ENCODE measurements around the gene NLGN1. TPM values are rescaled to one million over a fixed set of nuclear protein-coding genes. Genes with fewer than 3 reads are reported as not detected.

NLGN1 gene
- total RNA-seq, 1 donor from 2014 or later = 50.2 TPM

GRCh38 chr3:173977747-173978146 is 580.2 kb downstream of the NLGN1 start:
- no peaks in the 10 kb centered on the region for H3K4me1 Mint-ChIP-seq (ENCODE audit: low read depth, unreplicated experiment)
- H3K36me3 Mint-ChIP-seq (ENCODE audit: unreplicated experiment) = no peaks in the 10 kb centered on the region
- H3K27me3 Mint-ChIP-seq (ENCODE audit: unreplicated experiment) = no peaks in the 10 kb centered on the region
- no peak overlapping the region for H3K4me3 Mint-ChIP-seq (ENCODE audit: unreplicated experiment)
- no peak for DNase-seq
- no peaks in the 10 kb centered on the region for H3K9me3 Mint-ChIP-seq (ENCODE audit: unreplicated experiment)
- H3K27ac Mint-ChIP-seq (ENCODE audit: unreplicated experiment) = no peak overlapping the region
- no peak for TF ChIP-seq CTCF (IDR thresholded peaks at IDR 0.05; ENCODE audit: partially characterized antibody, unreplicated experiment)

GRCh38 chr3:173983343-173983742 is 585.8 kb downstream of the NLGN1 start:
- H3K27ac Mint-ChIP-seq (ENCODE audit: unreplicated experiment) = no peak overlapping the region

GRCh38 chr3:173986861-173987410 is 589.4 kb downstream of the NLGN1 start:
- no peaks in the 10 kb centered on the region for H3K4me1 Mint-ChIP-seq (ENCODE audit: low read depth, unreplicated experiment)
- no peak for TF ChIP-seq CTCF (IDR thresholded peaks at IDR 0.05; ENCODE audit: partially characterized antibody, unreplicated experiment)
- no peaks in the 10 kb centered on the region for H3K9me3 Mint-ChIP-seq (ENCODE audit: unreplicated experiment)
- no peak for DNase-seq
- no peak overlapping the region for H3K4me3 Mint-ChIP-seq (ENCODE audit: unreplicated experiment)
- no peaks in the 10 kb centered on the region for H3K27me3 Mint-ChIP-seq (ENCODE audit: unreplicated experiment)
- no peak overlapping the region for H3K27ac Mint-ChIP-seq (ENCODE audit: unreplicated experiment)
- no peaks in the 10 kb centered on the region for H3K36me3 Mint-ChIP-seq (ENCODE audit: unreplicated experiment)

More at GRCh38 chr3:173983343-173983742, 585.8 kb downstream of the NLGN1 start:
- Mint-ChIP-seq H3K4me3 (ENCODE audit: unreplicated experiment) (no peak overlapping the region), H3K4me1 (ENCODE audit: low read depth, unreplicated experiment) (no peaks in the 10 kb centered on the region), H3K36me3 (ENCODE audit: unreplicated experiment) (no peaks in the 10 kb centered on the region), H3K9me3 (ENCODE audit: unreplicated experiment) (no peaks in the 10 kb centered on the region), H3K27me3 (ENCODE audit: unreplicated experiment) (no peaks in the 10 kb centered on the region)
- no peak for DNase-seq
- no peak for TF ChIP-seq CTCF (IDR thresholded peaks at IDR 0.05; ENCODE audit: partially characterized antibody, unreplicated experiment)

- H3K36me3 Mint-ChIP-seq (ENCODE audit: unreplicated experiment) = no peaks in the 10 kb centered on the region
- no peak for DNase-seq
- no peaks in the 10 kb centered on the region for H3K9me3 Mint-ChIP-seq (ENCODE audit: unreplicated experiment)
- no peak overlapping the region for H3K4me3 Mint-ChIP-seq (ENCODE audit: unreplicated experiment)
- peaks cover 6% of the 10 kb centered on the region for H3K4me1 Mint-ChIP-seq (ENCODE audit: low read depth, unreplicated experiment)
- TF ChIP-seq CTCF (IDR thresholded peaks at IDR 0.05; ENCODE audit: partially characterized antibody, unreplicated experiment) = no peak
- H3K27ac Mint-ChIP-seq (ENCODE audit: unreplicated experiment) = no peak overlapping the region
- H3K27me3 Mint-ChIP-seq (ENCODE audit: unreplicated experiment) = no peaks in the 10 kb centered on the region
These were observed 591.4 kb downstream of the NLGN1 start for GRCh38 chr3:173988909-173989308.

- H3K36me3 Mint-ChIP-seq (ENCODE audit: unreplicated experiment) = no peaks in the 10 kb centered on the region
- H3K4me3 Mint-ChIP-seq (ENCODE audit: unreplicated experiment) = no peak overlapping the region
- no peak for TF ChIP-seq CTCF (IDR thresholded peaks at IDR 0.05; ENCODE audit: partially characterized antibody, unreplicated experiment)
- DNase-seq = no peak
- no peak overlapping the region for H3K27ac Mint-ChIP-seq (ENCODE audit: unreplicated experiment)
- H3K27me3 Mint-ChIP-seq (ENCODE audit: unreplicated experiment) = no peaks in the 10 kb centered on the region
- peaks cover 6% of the 10 kb centered on the region for H3K4me1 Mint-ChIP-seq (ENCODE audit: low read depth, unreplicated experiment)
- H3K9me3 Mint-ChIP-seq (ENCODE audit: unreplicated experiment) = no peaks in the 10 kb centered on the region
These were observed 594.9 kb downstream of the NLGN1 start for GRCh38 chr3:173992416-173992815.
